Transverse colon (tissue), 4 donors: Measurements from ENCODE around the gene MEMO1. TPM values are rescaled to one million over a fixed set of nuclear protein-coding genes. Genes with fewer than 3 reads are reported as not detected.

Source experiments
- DNase-seq: peaks from one replicate; pipeline ENCODE4 v3.0.0-alpha.2; 2019
- H3K27ac ChIP-seq, 4 donors: fragments of 200-600 bp; sonication (generic); 2 replicates each; pipeline ENCODE4 v1.5.1; 2016 to 2018; ENCODE audit warnings: inconsistent platforms in 4 of 4
- H3K27me3 ChIP-seq: fragments of 200-600 bp; sonication (generic); 2 replicates; pipeline ENCODE4 v1.5.1; 2017; ENCODE audit warnings: inconsistent platforms
- H3K36me3 ChIP-seq, 4 donors: fragments of 200-600 bp; sonication (generic); 2 replicates each; pipeline ENCODE4 v1.5.1; 2017 to 2019; ENCODE audit warnings: inconsistent platforms in 4 of 4
- H3K4me1 ChIP-seq, 4 donors: fragments of 200-600 bp; sonication (generic); 2 replicates each; pipeline ENCODE4 v1.5.1; 2017 to 2020; ENCODE audit warnings: inconsistent platforms in 4 of 4
- H3K4me3 ChIP-seq, 4 donors: fragments of 200-600 bp; sonication (generic); 1 replicate in 1 of 4; 2 replicates in 3 of 4; pipeline versions ENCODE4 v1.5.1 to v1.6.1; 2017 to 2019; ENCODE audit warnings: inconsistent platforms in 4 of 4
- H3K9me3 ChIP-seq, 2 donors: fragments of 200-600 bp; sonication (generic); 2 replicates each; pipeline ENCODE4 v1.5.1; 2017 to 2019; ENCODE audit warnings: inconsistent platforms in 2 of 2
- EP300 ChIP-seq: sonication (generic); formaldehyde crosslinking; IDR thresholded peaks from one replicate; pipeline ENCODE4 v1.6.1; 2017; ENCODE audit warnings: antibody characterized with exemption, low read depth
- POLR2A ChIP-seq: fragments of 450-650 bp; IDR thresholded peaks from one replicate; pipeline ENCODE4 v1.6.1; 2016; ENCODE audit warnings: antibody characterized with exemption, mild to moderate bottlenecking, moderate library complexity
- POLR2AphosphoS5 ChIP-seq, 3 donors: sonication (generic); formaldehyde crosslinking; IDR thresholded peaks; one replicate each; pipeline ENCODE4 v1.6.1; 2016; ENCODE audit warnings: antibody characterized with exemption in 3 of 3
- WGBS, 2 donors: methylation state at CpG; one replicate each; pipeline ENCODE4 v1.1.5; 2018; ENCODE audit warnings: low coverage in 1 of 2; 5-methylcytosine and 5-hydroxymethylcytosine counted together
- in situ Hi-C, 4 donors: fragments of 200-750 bp; cut with MboI; loops; one replicate each; pipeline versions ENCODE4 v1.15.0 to v1.15.1; 2017; ENCODE audit warnings: low sequenced_read_pairs in 3 of 4, low pct_ligation_motif_present in 1 of 4, low pct_unique_long_range_greater_than_20kb in 1 of 4
- intact Hi-C: fragments of 100-400 bp; cut with DNase I; formaldehyde crosslinking; loops from one replicate; pipeline ENCODE4 v1.15.1; 2023; ENCODE audit warnings: low total_unique reads
- total RNA-seq, 4 donors: library from RNA; depleted of rRNA; stranded (reverse); fragments of >200 nt; gene quantifications; one replicate each; pipeline ENCODE4 v1.1.0, GENCODE V29; 2016
- TF ChIP-seq, protein P1 (sequence below), 5 experiments: fragments of 200-600 bp in 3 of 5; fragments of 450-650 bp in 2 of 5; sonication (generic) in 3 of 5; IDR thresholded peaks; 1 replicate in 2 of 5; 2 replicates in 3 of 5; pipeline ENCODE4 v1.5.1; 2016 to 2017; ENCODE audit warnings: antibody characterized with exemption in 5 of 5, inconsistent platforms in 3 of 5, mild to moderate bottlenecking in 2 of 5, moderate library complexity in 1 of 5

MEMO1 gene
- total RNA-seq, 4 donors from 2014 or later: 7.5 to 25.1 (median 17.0) TPM

DNA sequence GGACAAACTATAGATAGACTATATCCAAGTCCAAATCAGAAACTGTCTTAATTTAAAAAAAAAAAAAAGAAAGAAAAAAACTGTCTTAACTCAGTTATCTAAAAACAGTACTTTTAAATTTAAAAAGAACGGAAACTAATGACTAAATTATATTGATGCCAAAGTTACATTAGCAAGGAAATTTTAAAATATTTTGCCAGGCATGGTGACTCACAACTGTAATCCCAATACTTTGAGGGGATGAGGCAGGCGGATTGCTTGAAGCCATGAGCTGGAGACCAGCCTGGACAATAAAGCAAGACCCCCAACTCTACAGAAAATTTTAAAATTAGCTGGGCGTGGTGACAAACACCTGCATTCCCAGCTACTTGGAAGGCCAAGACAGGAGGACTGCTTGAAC is 30.9 kb downstream of the MEMO1 start:
- H3K27ac ChIP-seq: no peak overlapping the region
- in situ Hi-C loops: no loop called here
- H3K27me3 ChIP-seq: no peaks in the 10 kb centered on the region
- no peak for DNase-seq
- 83 to 87% methylated on average over 1 to 3 of the region's 3 CpGs for WGBS, 2 donors
- no peak overlapping the region for H3K4me3 ChIP-seq
- intact Hi-C loops: no loop called here
- no peaks in the 10 kb centered on the region for H3K36me3 ChIP-seq
- H3K9me3 ChIP-seq: no peaks in the 10 kb centered on the region
- TF ChIP-seq POLR2AphosphoS5 (IDR thresholded peaks at IDR 0.05) (no peak), POLR2A (no peak), EP300 (no peak)
- TF ChIP-seq, protein P1, sequence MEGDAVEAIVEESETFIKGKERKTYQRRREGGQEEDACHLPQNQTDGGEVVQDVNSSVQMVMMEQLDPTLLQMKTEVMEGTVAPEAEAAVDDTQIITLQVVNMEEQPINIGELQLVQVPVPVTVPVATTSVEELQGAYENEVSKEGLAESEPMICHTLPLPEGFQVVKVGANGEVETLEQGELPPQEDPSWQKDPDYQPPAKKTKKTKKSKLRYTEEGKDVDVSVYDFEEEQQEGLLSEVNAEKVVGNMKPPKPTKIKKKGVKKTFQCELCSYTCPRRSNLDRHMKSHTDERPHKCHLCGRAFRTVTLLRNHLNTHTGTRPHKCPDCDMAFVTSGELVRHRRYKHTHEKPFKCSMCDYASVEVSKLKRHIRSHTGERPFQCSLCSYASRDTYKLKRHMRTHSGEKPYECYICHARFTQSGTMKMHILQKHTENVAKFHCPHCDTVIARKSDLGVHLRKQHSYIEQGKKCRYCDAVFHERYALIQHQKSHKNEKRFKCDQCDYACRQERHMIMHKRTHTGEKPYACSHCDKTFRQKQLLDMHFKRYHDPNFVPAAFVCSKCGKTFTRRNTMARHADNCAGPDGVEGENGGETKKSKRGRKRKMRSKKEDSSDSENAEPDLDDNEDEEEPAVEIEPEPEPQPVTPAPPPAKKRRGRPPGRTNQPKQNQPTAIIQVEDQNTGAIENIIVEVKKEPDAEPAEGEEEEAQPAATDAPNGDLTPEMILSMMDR (IDR thresholded peaks at IDR 0.05): no peak
- H3K4me1 ChIP-seq: peaks cover 0 to 13% (median 5%) of the 10 kb centered on the region in 4 donors

GRCh38 chr2:31979018-31979417 is 31.8 kb downstream of the MEMO1 start:
- intact Hi-C loops: no loop called here
- Histone ChIP-seq H3K4me3 (no peak overlapping the region), H3K27ac (no peak overlapping the region), H3K36me3 (no peaks in the 10 kb centered on the region), H3K9me3 (no peaks in the 10 kb centered on the region), H3K4me1 (peaks cover 0 to 13% (median 5%) of the 10 kb centered on the region in 4 donors), H3K27me3 (no peaks in the 10 kb centered on the region)
- in situ Hi-C loops: no loop called here
- no peak for TF ChIP-seq POLR2A
- no peak for TF ChIP-seq EP300
- TF ChIP-seq POLR2AphosphoS5 (IDR thresholded peaks at IDR 0.05): no peak
- TF ChIP-seq, protein P1 (IDR thresholded peaks at IDR 0.05): no peak
- WGBS, 2 donors: 92 to 96% methylated on average over 3 of the region's 3 CpGs
- DNase-seq: no peak

- in situ Hi-C loops (no loop called here), intact Hi-C loops (no loop called here)
- 89 to 98% methylated on average over 6 of the region's 6 CpGs for WGBS, 2 donors
- TF ChIP-seq POLR2A (no peak), POLR2AphosphoS5 (IDR thresholded peaks at IDR 0.05) (no peak), EP300 (no peak)
- TF ChIP-seq, protein P1 (IDR thresholded peaks at IDR 0.05): no peak
- DNase-seq: no peak
- H3K4me3 ChIP-seq: no peak overlapping the region
- no peaks in the 10 kb centered on the region for H3K27me3 ChIP-seq
- H3K4me1 ChIP-seq: peaks cover 0 to 13% (median 5%) of the 10 kb centered on the region in 4 donors
- H3K36me3 ChIP-seq: no peaks in the 10 kb centered on the region
- H3K9me3 ChIP-seq: no peaks in the 10 kb centered on the region
- no peak overlapping the region for H3K27ac ChIP-seq
Observed at GRCh38 chr2:31978436-31978835, 32.4 kb downstream of the MEMO1 start.

DNA sequence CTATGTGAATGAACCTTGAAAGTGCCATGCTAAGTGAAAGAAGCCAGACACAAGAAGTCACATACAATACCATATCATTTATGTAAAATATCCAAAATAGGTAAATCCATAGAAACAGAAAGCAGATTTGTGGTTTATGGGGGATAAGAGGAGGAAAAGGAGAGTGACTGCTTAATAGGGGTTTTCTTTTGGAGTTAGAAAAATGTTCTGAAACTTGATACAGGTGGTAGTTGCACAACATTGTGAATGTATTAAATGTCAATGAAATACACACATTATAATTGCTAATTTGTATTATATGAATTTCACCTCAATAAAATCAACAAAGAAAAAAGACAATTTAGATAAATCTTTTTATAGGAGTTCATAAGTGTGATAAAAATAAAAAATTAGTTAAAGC is 37.1 kb downstream of the MEMO1 start:
- TF ChIP-seq POLR2AphosphoS5 (IDR thresholded peaks at IDR 0.05) (no peak), POLR2A (no peak), EP300 (no peak)
- TF ChIP-seq, protein P1 (IDR thresholded peaks at IDR 0.05): no peak
- no peaks in the 10 kb centered on the region for H3K36me3 ChIP-seq
- H3K27me3 ChIP-seq: no peaks in the 10 kb centered on the region
- H3K4me1 ChIP-seq: no peaks in the 10 kb centered on the region
- H3K27ac ChIP-seq: no peak overlapping the region
- in situ Hi-C loops: no loop called here
- intact Hi-C loops: no loop called here
- no peak overlapping the region for H3K4me3 ChIP-seq
- no peak for DNase-seq
- H3K9me3 ChIP-seq: no peaks in the 10 kb centered on the region
